Breast epithelium (tissue), 4 donors: ENCODE measurements around the gene SMARCD1. TPM values are rescaled to one million over a fixed set of nuclear protein-coding genes. Genes with fewer than 3 reads are reported as not detected.

Experiments
- DNase-seq, 2 donors: peaks; one replicate each; pipeline ENCODE4 v3.0.0-alpha.2; 2019; ENCODE audit warnings: low spot score in 2 of 2
- H3K27ac ChIP-seq, 2 donors: fragments of 200-600 bp; sonication (generic) in 1 of 2; one replicate each; pipeline ENCODE4 v1.5.1; 2016 to 2019; ENCODE audit warnings: mild to moderate bottlenecking in 1 of 2
- H3K27me3 ChIP-seq, 2 donors: fragments of 200-600 bp; sonication (generic) in 1 of 2; one replicate each; pipeline versions ENCODE4 v1.5.1 to v1.6.0; 2017 to 2019; ENCODE audit warnings: control low read depth in 1 of 2, mild to moderate bottlenecking in 1 of 2
- H3K36me3 ChIP-seq: fragments of 200-600 bp; one replicate; pipeline ENCODE4 v1.5.1; 2019
- H3K4me1 ChIP-seq, 2 donors: fragments of 200-600 bp; sonication (generic); one replicate each; pipeline ENCODE4 v1.5.1; 2016 to 2019; ENCODE audit warnings: control low read depth in 1 of 2
- H3K4me3 ChIP-seq, 3 donors: fragments of 200-600 bp; sonication (generic); 1 replicate in 2 of 3; 2 replicates in 1 of 3; pipeline ENCODE4 v1.5.1; 2016 to 2019; ENCODE audit warnings: mild to moderate bottlenecking in 3 of 3, moderate library complexity in 2 of 3
- H3K9me3 ChIP-seq, 2 donors: fragments of 200-600 bp; sonication (generic) in 1 of 2; one replicate each; pipeline ENCODE4 v1.5.1; 2016 to 2019; ENCODE audit warnings: control low read depth in 1 of 2
- CTCF ChIP-seq, 3 donors: fragments of 450-650 bp; IDR thresholded peaks; one replicate each; pipeline ENCODE4 v1.5.1; 2016 to 2017; ENCODE audit warnings: antibody characterized with exemption in 3 of 3, mild to moderate bottlenecking in 3 of 3, moderate library complexity in 3 of 3
- POLR2A ChIP-seq: fragments of 450-650 bp; IDR thresholded peaks from one replicate; pipeline ENCODE4 v1.6.1; 2016; ENCODE audit warnings: antibody characterized with exemption, mild to moderate bottlenecking, moderate library complexity
- POLR2AphosphoS5 ChIP-seq, 3 donors: sonication (generic); formaldehyde crosslinking; IDR thresholded peaks; one replicate each; pipeline ENCODE4 v1.6.1; 2017; ENCODE audit warnings: antibody characterized with exemption in 3 of 3
- intact Hi-C: fragments of 100-400 bp; cut with DNase I; formaldehyde crosslinking; loops from one replicate; pipeline ENCODE4 v1.15.1; 2023; ENCODE audit warnings: low total_unique reads
- total RNA-seq, 3 donors: library from RNA; depleted of rRNA; stranded (reverse); fragments of >200 nt; gene quantifications; one replicate each; pipeline ENCODE4 v1.1.0, GENCODE V29; 2016

The SMARCD1 gene
- total RNA-seq, 3 donors from 2014 or later = 50.6 to 56.7 (median 51.5) TPM

DNA sequence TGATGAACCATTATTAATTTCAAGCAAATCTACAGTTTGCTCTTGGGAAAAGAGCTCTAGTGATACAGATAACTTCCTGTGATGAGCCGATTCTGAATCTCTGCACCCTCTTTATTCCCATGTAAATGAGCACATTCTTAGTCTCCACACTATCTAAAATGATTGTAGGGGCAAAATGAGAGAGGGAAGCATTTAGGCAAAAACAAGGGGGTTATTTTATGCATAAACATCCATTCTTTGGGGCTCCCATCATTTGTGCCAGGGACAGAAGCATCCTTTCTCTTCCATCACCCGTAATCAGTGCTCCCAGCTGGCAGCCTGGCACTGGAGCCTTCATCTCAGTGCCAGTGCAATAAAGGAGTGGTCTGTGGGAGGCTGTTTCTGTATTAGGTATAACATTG lies 17.0 kb downstream of the SMARCD1 start:
- no peaks in the 10 kb centered on the region for H3K27me3 ChIP-seq
- intact Hi-C loops = no loop called here

GRCh38 chr12:50102646-50103309 lies 17.6 kb downstream of the SMARCD1 start:
- Histone ChIP-seq H3K27me3 (no peaks in the 10 kb centered on the region), H3K36me3 (no peaks in the 10 kb centered on the region), H3K4me1 (peaks cover 0 to 11% of the 10 kb centered on the region in 2 donors), H3K4me3 (no peak overlapping the region), H3K9me3 (no peaks in the 10 kb centered on the region), H3K27ac (peak overlapping the region in 1 of 2 donors; percentile 53)
- TF ChIP-seq POLR2AphosphoS5 (IDR thresholded peaks at IDR 0.05) (no peak), CTCF (IDR thresholded peaks at IDR 0.05) (no peak), POLR2A (no peak)
- intact Hi-C loops = no loop called here
- DNase-seq = no peak

More for the DNA sequence above, 17.0 kb downstream of the SMARCD1 start:
- Histone ChIP-seq H3K4me1 (peaks cover 0 to 11% of the 10 kb centered on the region in 2 donors), H3K36me3 (no peaks in the 10 kb centered on the region), H3K27ac (no peak overlapping the region), H3K9me3 (no peaks in the 10 kb centered on the region), H3K4me3 (no peak overlapping the region)
- DNase-seq = no peak
- TF ChIP-seq POLR2AphosphoS5 (IDR thresholded peaks at IDR 0.05) (no peak), POLR2A (no peak), CTCF (IDR thresholded peaks at IDR 0.05) (no peak)

DNA sequence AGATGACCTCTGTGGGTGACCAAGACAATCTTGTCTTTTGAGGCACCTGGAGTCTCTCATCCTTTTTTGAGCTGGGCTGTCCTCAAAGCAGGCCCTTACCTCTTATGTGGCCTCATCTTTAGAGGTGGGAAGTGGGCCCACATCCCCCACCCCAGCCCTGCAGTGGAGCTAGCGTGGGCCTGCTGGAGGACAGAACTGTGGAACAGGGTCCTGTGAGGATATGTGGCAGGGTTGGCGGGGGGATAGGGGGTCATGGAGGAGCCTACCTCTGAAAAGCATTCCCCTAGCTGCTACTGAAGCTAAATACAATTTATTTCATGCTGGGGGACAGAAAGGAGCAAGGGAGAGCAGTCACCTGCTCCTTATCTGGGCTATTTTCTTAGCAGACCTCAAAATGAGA lies 18.2 kb downstream of the SMARCD1 start:
- no peak for TF ChIP-seq POLR2A
- no peak for TF ChIP-seq CTCF (IDR thresholded peaks at IDR 0.05)
- no peak for TF ChIP-seq POLR2AphosphoS5 (IDR thresholded peaks at IDR 0.05)
- H3K4me3 ChIP-seq = no peak overlapping the region
- H3K36me3 ChIP-seq = no peaks in the 10 kb centered on the region
- H3K27me3 ChIP-seq = no peaks in the 10 kb centered on the region
- peak overlapping the region; percentile 20 to 64 for H3K27ac ChIP-seq
- H3K9me3 ChIP-seq = no peaks in the 10 kb centered on the region
- H3K4me1 ChIP-seq = peaks cover 0 to 11% of the 10 kb centered on the region in 2 donors
- intact Hi-C loops = no loop called here
- no peak for DNase-seq

DNA sequence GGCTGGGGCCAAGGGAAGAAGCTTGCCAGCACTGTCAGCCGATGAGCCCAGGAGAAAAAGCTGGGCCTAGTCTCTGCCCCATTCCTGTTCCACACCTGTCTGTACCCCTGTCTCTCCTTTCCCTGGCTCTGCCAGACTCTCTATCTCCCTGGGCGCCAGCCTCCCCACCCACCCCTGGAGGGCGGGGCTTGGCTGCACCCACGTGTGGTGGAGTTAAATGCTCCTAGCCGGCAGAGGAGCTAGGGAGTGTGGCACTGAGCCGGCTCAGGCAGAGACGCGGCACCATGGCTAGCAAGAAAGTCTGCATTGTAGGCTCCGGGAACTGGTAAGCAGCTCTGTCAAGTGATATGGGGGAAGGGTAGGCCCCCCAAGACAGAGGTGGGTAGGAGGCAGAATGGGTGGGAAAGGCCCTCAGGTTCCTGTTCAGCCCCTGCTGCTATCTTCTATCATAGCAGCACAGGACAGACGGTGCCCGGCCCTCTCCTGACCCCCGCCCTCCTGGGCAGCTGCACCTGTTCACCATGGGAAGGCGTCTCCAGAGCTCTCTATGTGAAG lies 18.7 kb downstream of the SMARCD1 start, which contains the start of gene GPD1:
TSS of gene GPD1 (plus strand) at position 242 of the 555 bp plus-strand sequence. CDS start at position 285, 43 bp downstream.
- intact Hi-C loops = no loop called here
- Histone ChIP-seq H3K27me3 (no peaks in the 10 kb centered on the region), H3K36me3 (no peaks in the 10 kb centered on the region), H3K27ac (peak within 1 kb of the TSS; percentile 53 to 64), H3K4me3 (peak within 1 kb of the TSS; percentile 3 to 31 (median 7)), H3K9me3 (no peaks in the 10 kb centered on the region), H3K4me1 (peaks cover 0 to 11% of the 10 kb centered on the region in 2 donors)
- TF ChIP-seq POLR2AphosphoS5 (IDR thresholded peaks at IDR 0.05) (no peak), POLR2A (no peak), CTCF (IDR thresholded peaks at IDR 0.05) (no peak)
- DNase-seq = peak; percentile 66 to 76
